ENCODE data around the gene RASSF4.

Gene RASSF4

GRCh38 chr10:44948642-44949041, 11.0 kb upstream of the RASSF4 start:
- DNase-seq (ENCODE audit: low read depth) = no peak

- no peak for DNase-seq (ENCODE audit: low read depth)
Observed at GRCh38 chr10:44949127-44949802, 10.3 kb upstream of the RASSF4 start.

GRCh38 chr10:44949915-44950314, 9.7 kb upstream of the RASSF4 start:
- DNase-seq (ENCODE audit: low read depth) = no peak

GRCh38 chr10:44950326-44951225, 9.0 kb upstream of the RASSF4 start:
- DNase-seq (ENCODE audit: low read depth) = no peak

- no peak for DNase-seq (ENCODE audit: low read depth)
Observed at GRCh38 chr10:44951576-44952226, 7.9 kb upstream of the RASSF4 start.

GRCh38 chr10:44952779-44953231, 6.8 kb upstream of the RASSF4 start:
- no peak for DNase-seq (ENCODE audit: low read depth)

GRCh38 chr10:44954042-44954441, 5.6 kb upstream of the RASSF4 start:
- DNase-seq (ENCODE audit: low read depth) = no peak

- no peak for DNase-seq (ENCODE audit: low read depth)
Observed at GRCh38 chr10:44954962-44955361, 4.6 kb upstream of the RASSF4 start.

GRCh38 chr10:44955413-44956070, 4.1 kb upstream of the RASSF4 start:
- DNase-seq (ENCODE audit: low read depth) = no peak

GRCh38 chr10:44956226-44956625, 3.4 kb upstream of the RASSF4 start:
- no peak for DNase-seq (ENCODE audit: low read depth)

GRCh38 chr10:44956717-44957706, 2.6 kb upstream of the RASSF4 start:
- DNase-seq (ENCODE audit: low read depth) = no peak

- no peak for DNase-seq (ENCODE audit: low read depth)
Observed at GRCh38 chr10:44958196-44958897, 1.3 kb upstream of the RASSF4 start.

GRCh38 chr10:44958898-44959246, 730 bp upstream of the RASSF4 start:
- no peak for DNase-seq (ENCODE audit: low read depth)

GRCh38 chr10:44960088-44960460, 472 bp downstream of the RASSF4 start:
- DNase-seq (ENCODE audit: low read depth) = no peak

GRCh38 chr10:44960482-44961229, 1.1 kb downstream of the RASSF4 start:
- DNase-seq (ENCODE audit: low read depth) = no peak

- no peak for DNase-seq (ENCODE audit: low read depth)
Observed at GRCh38 chr10:44961230-44961571, 1.6 kb downstream of the RASSF4 start.

GRCh38 chr10:44961931-44962750, 2.5 kb downstream of the RASSF4 start:
- DNase-seq (ENCODE audit: low read depth) = no peak

GRCh38 chr10:44962870-44963738, 3.5 kb downstream of the RASSF4 start:
- DNase-seq (ENCODE audit: low read depth) = no peak
